GM13977 (cell line): ENCODE data around the gene IL16.
A peak's percentile ranks its signal among the peaks of the same experiment; 100 is the strongest.

ENCODE experiments used
- DNase-seq: peaks from one replicate; pipeline ENCODE4 v3.0.0; 2012; ENCODE audit warnings: low spot score
- in situ Hi-C: fragments of 300-500 bp; cut with MboI; formaldehyde crosslinking; loops from one replicate; pipeline ENCODE4 v1.12.0; 2022; ENCODE audit warnings: low sequenced_read_pairs, low pct_unique_long_range_greater_than_20kb, mixed read lengths, inconsistent platforms; ENCODE audit not compliant: unreplicated experiment
- TF ChIP-seq, protein P1 (sequence below): IDR thresholded peaks from 2 replicates; pipeline ENCODE4 v1.5.1; 2012; ENCODE audit warnings: mild to moderate bottlenecking, control low read depth; ENCODE audit not compliant: insufficient read depth; ENCODE audit errors: extremely low read depth, missing control alignments

IL16 gene

DNA sequence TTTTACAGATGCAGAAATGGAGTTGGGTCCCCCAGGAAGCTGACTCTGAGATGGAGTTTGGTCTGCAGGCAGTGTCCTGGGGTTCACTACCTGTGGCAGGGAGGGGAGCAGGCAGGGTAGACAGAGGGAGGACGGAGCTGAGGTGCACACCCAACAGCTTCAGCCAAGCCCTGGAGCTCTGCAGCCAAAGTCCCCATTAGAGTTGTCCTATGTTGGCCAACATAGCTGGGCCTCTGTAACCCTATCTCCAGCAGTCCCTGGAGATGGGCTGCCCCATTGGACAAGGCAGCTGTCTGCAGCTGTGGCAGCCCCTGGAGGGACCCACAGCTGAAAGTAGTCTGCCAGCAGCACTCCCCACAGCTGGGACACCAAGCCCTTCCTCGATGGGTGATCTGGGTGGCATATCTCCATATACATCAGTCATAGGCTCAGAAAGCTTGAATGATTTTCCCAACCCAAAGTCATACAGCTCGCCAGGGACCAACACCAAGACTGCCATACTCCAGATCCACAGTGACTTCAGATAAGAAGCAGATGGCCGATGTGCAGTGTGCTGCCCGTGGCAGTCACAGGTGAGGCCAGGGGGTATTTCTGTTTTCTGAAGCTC lies 95.3 kb downstream of the IL16 start:
- in situ Hi-C loops: loop anchor here (25.0 kb wide), 2 partner anchors 305 to 645 kb away; partner anchors contain the start of gene MESD
- DNase-seq: no peak
- TF ChIP-seq, protein P1, sequence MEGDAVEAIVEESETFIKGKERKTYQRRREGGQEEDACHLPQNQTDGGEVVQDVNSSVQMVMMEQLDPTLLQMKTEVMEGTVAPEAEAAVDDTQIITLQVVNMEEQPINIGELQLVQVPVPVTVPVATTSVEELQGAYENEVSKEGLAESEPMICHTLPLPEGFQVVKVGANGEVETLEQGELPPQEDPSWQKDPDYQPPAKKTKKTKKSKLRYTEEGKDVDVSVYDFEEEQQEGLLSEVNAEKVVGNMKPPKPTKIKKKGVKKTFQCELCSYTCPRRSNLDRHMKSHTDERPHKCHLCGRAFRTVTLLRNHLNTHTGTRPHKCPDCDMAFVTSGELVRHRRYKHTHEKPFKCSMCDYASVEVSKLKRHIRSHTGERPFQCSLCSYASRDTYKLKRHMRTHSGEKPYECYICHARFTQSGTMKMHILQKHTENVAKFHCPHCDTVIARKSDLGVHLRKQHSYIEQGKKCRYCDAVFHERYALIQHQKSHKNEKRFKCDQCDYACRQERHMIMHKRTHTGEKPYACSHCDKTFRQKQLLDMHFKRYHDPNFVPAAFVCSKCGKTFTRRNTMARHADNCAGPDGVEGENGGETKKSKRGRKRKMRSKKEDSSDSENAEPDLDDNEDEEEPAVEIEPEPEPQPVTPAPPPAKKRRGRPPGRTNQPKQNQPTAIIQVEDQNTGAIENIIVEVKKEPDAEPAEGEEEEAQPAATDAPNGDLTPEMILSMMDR: no peak

DNA sequence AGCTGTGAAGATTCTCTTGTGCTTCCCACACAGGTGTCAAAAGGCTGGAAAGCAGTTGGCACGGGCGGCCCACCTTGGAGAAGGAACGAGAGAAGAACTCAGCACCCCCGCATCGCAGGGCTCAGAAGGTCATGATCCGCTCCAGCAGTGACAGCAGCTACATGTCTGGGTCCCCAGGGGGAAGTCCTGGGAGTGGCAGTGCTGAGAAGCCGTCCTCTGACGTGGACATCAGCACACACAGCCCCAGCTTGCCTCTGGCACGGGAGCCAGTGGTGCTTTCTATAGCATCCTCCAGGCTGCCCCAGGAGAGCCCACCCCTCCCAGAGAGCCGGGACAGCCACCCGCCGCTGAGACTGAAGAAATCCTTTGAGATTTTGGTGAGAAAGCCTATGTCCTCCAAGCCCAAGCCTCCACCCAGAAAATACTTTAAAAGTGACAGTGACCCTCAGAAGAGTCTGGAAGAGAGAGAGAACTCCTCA lies 95.9 kb downstream of the IL16 start:
- in situ Hi-C loops: loop anchor here (25.0 kb wide), 2 partner anchors 305 to 645 kb away; partner anchors contain the start of gene MESD

DNA sequence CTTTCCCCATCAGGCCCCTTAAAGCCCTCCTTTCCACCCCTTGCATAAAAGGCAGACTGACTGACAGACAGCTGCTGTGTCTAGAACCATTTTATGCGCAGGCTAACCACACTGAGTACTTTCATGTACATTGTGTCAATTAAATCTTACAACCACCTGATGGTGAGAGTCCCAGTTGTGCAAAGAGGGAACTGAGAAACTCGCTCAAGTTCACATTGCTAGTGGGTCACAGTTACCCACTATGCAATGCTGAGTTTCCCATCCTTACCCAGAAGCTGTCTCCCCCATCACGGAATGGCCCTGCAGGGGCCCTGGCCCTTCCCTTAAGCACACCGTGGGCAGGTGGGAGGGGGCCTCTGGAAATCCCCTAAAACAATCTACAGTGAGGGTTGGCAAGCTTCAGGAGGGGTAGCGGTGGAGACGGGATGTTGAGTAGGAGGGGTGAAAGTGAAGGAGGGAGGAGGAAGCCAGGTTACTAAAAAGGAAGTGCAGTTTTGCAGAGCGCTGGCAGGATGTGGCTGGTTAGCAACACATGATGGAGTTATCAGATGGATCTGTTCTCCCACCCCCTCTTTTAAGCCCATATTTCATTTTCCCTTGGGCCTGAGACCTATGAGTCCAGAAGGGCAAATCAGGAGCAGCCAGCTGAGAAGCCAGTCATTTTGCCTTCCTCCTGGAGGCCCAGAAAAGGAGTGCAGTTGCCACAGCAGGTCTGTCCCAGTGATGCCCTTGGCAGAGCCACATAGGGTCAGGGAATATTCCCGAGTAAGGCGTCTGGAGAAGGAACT lies 97.2 kb downstream of the IL16 start:
- DNase-seq: peak; percentile 58
- TF ChIP-seq, protein P1: no peak
- in situ Hi-C loops: loop anchor here (25.0 kb wide), 2 partner anchors 307 to 643 kb away; partner anchors contain the start of gene MESD

More for the DNA sequence above, 95.9 kb downstream of the IL16 start:
- TF ChIP-seq, protein P1: no peak
- DNase-seq: peak; percentile 49

DNA sequence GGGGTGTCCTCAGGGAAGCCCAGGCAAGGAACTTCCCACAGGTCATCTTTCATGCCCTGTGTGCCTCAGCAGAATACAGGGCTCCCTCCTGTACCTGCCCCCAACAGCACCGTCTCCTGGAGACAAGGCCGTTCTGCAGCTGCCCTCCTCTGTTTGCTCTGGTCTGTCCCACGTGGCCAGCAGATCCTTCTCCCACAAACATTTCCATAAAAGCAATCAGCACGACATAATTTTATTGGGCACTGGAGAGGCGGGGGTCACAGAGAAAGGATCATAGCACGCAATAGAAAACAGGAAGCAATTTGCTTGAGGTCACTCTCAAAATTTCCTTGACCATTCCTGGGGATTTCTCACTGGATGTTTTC lies 97.8 kb downstream of the IL16 start:
- in situ Hi-C loops: loop anchor here (25.0 kb wide), 2 partner anchors 307 to 643 kb away; partner anchors contain the start of gene MESD
- no peak for DNase-seq
- TF ChIP-seq, protein P1: peak; percentile 58

DNA sequence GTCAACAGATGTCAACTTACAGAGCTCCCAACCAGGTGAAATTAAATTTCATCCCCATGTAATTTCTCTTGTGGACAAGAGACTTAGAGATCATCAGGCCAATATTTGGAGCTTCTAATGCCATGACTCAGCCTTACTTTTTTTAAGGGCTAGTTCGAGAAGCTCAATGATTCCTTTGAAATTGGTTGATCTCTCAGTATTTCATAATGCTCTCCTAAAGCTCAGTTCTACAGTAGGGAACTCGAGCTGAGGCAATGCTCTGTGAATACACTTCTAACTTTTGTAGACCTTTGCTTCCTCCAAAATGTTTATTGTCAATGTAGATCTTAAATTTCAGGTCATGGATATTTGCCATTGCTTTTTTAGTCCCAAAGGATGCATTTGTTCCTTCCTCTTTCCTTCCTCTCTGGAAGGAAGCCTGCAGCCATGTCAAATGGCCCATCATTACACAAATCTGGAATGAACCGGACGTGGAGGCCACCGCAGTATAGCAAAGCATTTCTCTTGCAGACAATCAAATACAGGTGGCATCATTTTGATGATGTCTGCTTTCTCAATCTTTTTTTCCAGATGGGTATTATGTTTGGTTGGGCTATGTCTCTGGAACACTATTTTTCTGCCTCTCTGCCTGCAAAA lies 98.9 kb downstream of the IL16 start:
- no peak for DNase-seq
- TF ChIP-seq, protein P1: no peak
- in situ Hi-C loops: loop anchor here (25.0 kb wide), 2 partner anchors 308 to 642 kb away; partner anchors contain the start of gene MESD

DNA sequence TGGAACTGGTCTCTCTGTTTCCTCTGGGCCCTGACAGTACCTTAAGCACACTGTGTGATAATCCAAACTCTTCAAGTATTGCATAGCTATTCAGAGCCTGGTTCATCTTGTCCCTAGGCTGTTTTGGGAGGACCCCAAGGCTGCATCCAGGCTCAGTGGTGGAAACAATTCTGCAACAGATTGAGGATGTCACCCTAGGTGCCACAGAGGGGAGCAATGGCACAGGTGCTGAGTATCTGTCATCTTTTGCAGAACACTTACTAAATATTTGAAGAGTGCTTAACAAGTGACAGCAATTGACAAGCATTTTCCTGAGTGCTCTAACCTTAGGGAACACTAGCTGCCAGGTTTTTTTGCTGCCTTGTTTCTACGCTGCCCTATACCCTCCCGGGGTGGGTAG lies 99.5 kb downstream of the IL16 start:
- TF ChIP-seq, protein P1: no peak
- in situ Hi-C loops: loop anchor here (25.0 kb wide), 2 partner anchors 309 to 641 kb away; partner anchors contain the start of gene MESD
- no peak for DNase-seq
